RWPE1 (cell line): Measurements from ENCODE around the gene RAI14.

Experiments
- CTCF ChIA-PET: fragments of 350-600 bp; sonication (Branson Sonifier 250); formaldehyde crosslinking; extraction: SDS; loops from one replicate; lab custom pipeline; 2021; lab: Yijun Ruan, JAX
- POLR2A ChIA-PET: fragments of 400-600 bp; formaldehyde crosslinking; extraction: SDS; loops from one replicate; lab custom pipeline; 2020; ENCODE audit warnings: antibody characterized with exemption; ENCODE audit not compliant: low non-redundant PET; lab: Yijun Ruan, JAX
- DNase-seq: peaks from one replicate; pipeline ENCODE4 v3.0.0; 2012; ENCODE audit warnings: low spot score
- H3K27ac ChIP-seq: fragments of 450-650 bp; 2 replicates; pipeline ENCODE4 v1.5.1; 2017
- CTCF ChIP-seq: fragments of 450-650 bp; conservative IDR thresholded peaks from 2 replicates; pipeline ENCODE4 v1.5.1; 2017; ENCODE audit warnings: low read depth, mild to moderate bottlenecking

RAI14 gene

GRCh38 chr5:34652466-34652865 is 3.7 kb upstream of the RAI14 start:
- TF ChIP-seq CTCF = no peak
- H3K27ac ChIP-seq = no peak overlapping the region
- ChIA-PET POLR2A (no interaction called here), CTCF (interaction anchor here (0.6 kb wide), 2 partner anchors 159 to 167 kb away, joined by 3 to 4 read pairs; no protein-coding TSS in a partner anchor)
- no peak for DNase-seq

GRCh38 chr5:34652914-34653313 is 3.2 kb upstream of the RAI14 start:
- H3K27ac ChIP-seq = no peak overlapping the region
- DNase-seq = no peak
- ChIA-PET CTCF (interaction anchor here (0.6 kb wide), 2 partner anchors 159 to 167 kb away, joined by 3 to 4 read pairs; no protein-coding TSS in a partner anchor), POLR2A (no interaction called here)
- TF ChIP-seq CTCF = no peak

GRCh38 chr5:34653708-34654107 is 2.4 kb upstream of the RAI14 start:
- ChIA-PET CTCF (interaction anchor here (0.6 kb wide), 2 partner anchors 45 to 51 kb away, joined by 4 to 5 read pairs; no protein-coding TSS in a partner anchor), POLR2A (no interaction called here)
- no peak for TF ChIP-seq CTCF
- no peak overlapping the region for H3K27ac ChIP-seq
- no peak for DNase-seq

- ChIA-PET POLR2A (no interaction called here), CTCF (interaction anchor here (0.5 to 1.3 kb wide), 2 partner anchors 15 to 242 kb away, joined by 3 to 12 read pairs; no protein-coding TSS in a partner anchor)
- no peak for TF ChIP-seq CTCF
- peak; percentile 30 for DNase-seq
- H3K27ac ChIP-seq = peak overlapping the region; percentile 87
These were observed 655 bp upstream of the RAI14 start for GRCh38 chr5:34655354-34655991.

- ChIA-PET POLR2A (no interaction called here), CTCF (interaction anchor here (0.6 to 0.7 kb wide), 2 partner anchors 52 to 1584 kb away, joined by 3 read pairs; no protein-coding TSS in a partner anchor)
- TF ChIP-seq CTCF = no peak
- DNase-seq = peak; percentile 51
- H3K27ac ChIP-seq = peak overlapping the region; percentile 87
These were observed 659 bp downstream of the RAI14 start for GRCh38 chr5:34656700-34657273.

- peak overlapping the region; percentile 87 for H3K27ac ChIP-seq
- ChIA-PET CTCF (no interaction called here), POLR2A (no interaction called here)
- no peak for TF ChIP-seq CTCF
- DNase-seq = peak; percentile 43
These were observed 1.3 kb downstream of the RAI14 start for GRCh38 chr5:34657274-34657921.
